GF-D8 (cell line): ENCODE measurements around the gene ADORA2A.
A peak's percentile ranks its signal among the peaks of the same experiment; 100 is the strongest.

Source experiments
- DNase-seq: peaks from one replicate; lab custom pipeline; 2025; lab: John Stamatoyannopoulos, UW

The ADORA2A gene

DNA sequence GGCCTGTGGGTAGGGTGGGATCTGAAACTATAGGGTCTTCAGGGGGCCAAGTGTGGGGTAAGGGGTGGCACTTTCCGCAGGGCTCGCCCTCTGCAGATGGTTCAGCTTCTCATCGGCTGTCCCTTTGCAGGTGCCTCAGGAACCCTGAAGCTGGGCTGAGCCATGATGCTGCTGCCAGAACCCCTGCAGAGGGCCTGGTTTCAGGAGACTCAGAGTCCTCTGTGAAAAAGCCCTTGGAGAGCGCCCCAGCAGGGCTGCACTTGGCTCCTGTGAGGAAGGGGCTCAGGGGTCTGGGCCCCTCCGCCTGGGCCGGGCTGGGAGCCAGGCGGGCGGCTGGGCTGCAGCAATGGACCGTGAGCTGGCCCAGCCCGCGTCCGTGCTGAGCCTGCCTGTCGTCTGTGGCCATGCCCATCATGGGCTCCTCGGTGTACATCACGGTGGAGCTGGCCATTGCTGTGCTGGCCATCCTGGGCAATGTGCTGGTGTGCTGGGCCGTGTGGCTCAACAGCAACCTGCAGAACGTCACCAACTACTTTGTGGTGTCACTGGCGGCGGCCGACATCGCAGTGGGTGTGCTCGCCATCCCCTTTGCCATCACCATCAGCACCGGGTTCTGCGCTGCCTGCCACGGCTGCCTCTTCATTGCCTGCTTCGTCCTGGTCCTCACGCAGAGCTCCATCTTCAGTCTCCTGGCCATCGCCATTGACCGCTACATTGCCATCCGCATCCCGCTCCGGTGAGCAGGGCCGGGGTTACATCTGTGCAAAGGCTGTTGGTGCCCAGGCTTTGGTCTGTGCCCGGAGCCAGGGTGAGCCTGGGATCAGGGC, 5.8 kb downstream of the ADORA2A start:
- DNase-seq = no peak

DNA sequence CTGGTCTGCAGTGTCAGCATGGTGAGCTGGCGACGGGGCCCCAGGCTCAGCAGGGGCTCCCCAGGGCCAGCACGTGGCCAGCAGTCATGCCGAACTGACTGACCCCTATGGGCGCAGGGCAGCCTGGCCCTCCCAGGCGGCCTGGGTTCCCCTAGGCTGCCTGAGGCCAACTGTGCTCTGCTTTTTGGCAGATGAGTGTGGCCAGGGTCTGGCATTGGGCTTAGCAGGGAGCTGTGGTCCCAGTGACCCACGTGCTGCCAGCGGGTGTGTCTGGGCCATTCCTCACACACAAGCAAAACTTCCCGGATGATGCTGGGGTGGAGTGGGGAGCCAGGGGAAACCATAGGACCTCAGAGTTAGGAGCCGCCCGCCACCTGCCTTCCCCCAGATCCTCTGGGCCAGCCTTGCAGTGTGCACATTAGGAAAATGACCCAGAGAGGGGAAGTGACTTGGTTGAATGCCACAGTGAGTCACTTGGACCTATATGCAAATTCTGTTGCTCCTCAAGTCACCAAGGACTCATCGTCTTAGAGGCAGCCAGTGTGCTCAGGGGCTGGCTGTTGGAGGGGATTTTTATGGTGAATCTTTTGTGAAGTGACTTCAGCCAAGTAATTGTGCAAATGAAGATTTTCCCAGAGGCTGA, 6.5 kb downstream of the ADORA2A start:
- DNase-seq = peak; percentile 58

- DNase-seq = peak; percentile 96
Measured at GRCh38 chr22:24434471-24435322, 7.3 kb downstream of the ADORA2A start.

DNA sequence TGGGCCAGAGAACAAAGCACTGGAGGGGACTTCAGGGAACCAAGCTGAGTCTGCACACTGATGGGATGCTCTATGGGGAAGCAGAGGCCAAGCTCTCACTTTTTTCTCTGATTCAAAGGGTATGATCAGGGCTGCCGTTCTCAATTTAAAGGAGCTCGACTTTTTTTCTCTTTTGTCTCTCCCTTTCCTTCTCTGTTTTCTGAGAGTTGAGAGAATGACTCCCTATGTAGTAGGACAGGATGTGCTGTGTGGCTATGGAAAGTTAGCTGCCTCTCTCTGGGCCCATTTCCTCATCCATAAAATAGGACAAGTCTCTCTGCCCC, 7.9 kb downstream of the ADORA2A start:
- no peak for DNase-seq

DNA sequence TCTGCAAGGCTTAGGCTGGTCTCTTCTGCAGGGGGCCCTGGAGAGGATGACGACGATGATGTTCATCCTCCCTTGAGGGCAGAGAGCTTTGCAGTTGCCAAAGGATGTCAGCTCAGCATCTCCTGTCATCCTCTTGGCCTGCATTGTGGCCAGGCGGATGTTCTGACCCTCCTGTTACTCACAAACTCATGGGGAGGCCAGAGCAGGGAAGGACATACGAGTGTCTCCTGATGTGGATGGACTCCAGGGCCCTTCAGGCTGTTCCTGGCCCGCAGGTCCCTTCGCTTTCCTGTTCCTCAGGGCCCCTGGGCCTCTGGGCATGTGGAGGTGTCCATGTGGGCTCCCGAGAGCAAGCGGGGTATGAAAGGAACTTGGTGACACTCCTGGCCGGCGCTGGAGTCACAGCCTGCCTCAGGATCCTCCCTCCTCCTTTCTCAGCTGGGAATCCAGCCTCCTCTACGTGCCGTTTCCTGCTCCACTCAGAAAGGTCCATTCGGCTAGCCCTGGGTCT, 8.5 kb downstream of the ADORA2A start:
- no peak for DNase-seq

DNA sequence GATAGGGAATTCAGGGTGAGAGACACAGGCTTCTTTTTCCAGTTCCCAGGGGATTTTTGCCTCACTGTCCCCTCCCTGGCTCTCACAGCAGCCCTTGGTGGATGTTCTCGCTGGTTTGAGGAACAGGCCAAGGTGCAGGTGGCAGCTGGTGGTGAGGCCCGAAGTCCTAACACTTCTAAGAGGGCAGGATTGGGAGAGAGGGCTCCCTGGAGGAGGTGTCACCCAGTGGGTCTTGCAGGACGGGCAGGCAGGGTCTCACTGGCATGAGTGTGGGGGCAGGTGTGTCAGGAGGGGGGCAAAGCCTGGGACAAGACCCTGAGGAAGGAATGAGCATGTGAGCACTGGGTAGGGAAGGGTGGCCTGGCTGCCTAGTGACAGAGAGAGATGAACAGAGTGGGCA, 9.2 kb downstream of the ADORA2A start:
- no peak for DNase-seq

GRCh38 chr22:24437091-24437490, 9.7 kb downstream of the ADORA2A start:
- no peak for DNase-seq

DNA sequence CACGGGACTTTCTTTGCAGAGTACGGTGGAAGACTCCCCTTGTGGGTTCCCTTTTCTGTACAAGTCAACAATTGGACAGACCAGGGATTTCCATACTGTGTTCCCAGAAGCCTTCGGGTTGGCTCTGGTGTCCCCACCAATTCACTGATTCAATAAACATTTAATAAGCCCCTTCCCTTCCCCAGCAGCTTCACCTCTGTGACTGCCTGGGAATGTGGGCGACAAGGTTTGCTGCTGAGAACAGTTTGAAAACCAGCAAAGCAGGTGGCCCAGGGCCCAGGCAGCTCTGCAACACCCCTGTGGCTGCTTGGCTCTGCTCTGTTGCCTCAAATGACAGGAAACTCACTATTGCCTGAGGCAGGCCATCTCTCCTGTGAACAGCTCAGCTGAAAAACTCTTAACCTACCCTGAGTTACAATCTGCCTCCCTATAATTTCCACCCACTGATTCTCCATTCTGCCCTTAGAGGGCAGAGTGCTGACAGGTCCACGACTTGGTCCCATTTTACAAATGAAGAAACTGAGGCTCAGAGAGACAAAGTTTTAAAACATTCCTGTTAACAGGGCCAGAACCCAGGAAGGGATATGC, 10.4 kb downstream of the ADORA2A start:
- DNase-seq = peak; percentile 12

- peak; percentile 50 for DNase-seq
Measured at GRCh38 chr22:24440270-24440717, 12.9 kb downstream of the ADORA2A start.

DNA sequence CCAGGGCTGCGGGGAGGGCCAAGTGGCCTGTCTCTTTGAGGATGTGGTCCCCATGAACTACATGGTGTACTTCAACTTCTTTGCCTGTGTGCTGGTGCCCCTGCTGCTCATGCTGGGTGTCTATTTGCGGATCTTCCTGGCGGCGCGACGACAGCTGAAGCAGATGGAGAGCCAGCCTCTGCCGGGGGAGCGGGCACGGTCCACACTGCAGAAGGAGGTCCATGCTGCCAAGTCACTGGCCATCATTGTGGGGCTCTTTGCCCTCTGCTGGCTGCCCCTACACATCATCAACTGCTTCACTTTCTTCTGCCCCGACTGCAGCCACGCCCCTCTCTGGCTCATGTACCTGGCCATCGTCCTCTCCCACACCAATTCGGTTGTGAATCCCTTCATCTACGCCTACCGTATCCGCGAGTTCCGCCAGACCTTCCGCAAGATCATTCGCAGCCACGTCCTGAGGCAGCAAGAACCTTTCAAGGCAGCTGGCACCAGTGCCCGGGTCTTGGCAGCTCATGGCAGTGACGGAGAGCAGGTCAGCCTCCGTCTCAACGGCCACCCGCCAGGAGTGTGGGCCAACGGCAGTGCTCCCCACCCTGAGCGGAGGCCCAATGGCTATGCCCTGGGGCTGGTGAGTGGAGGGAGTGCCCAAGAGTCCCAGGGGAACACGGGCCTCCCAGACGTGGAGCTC, 13.5 kb downstream of the ADORA2A start:
- no peak for DNase-seq

DNA sequence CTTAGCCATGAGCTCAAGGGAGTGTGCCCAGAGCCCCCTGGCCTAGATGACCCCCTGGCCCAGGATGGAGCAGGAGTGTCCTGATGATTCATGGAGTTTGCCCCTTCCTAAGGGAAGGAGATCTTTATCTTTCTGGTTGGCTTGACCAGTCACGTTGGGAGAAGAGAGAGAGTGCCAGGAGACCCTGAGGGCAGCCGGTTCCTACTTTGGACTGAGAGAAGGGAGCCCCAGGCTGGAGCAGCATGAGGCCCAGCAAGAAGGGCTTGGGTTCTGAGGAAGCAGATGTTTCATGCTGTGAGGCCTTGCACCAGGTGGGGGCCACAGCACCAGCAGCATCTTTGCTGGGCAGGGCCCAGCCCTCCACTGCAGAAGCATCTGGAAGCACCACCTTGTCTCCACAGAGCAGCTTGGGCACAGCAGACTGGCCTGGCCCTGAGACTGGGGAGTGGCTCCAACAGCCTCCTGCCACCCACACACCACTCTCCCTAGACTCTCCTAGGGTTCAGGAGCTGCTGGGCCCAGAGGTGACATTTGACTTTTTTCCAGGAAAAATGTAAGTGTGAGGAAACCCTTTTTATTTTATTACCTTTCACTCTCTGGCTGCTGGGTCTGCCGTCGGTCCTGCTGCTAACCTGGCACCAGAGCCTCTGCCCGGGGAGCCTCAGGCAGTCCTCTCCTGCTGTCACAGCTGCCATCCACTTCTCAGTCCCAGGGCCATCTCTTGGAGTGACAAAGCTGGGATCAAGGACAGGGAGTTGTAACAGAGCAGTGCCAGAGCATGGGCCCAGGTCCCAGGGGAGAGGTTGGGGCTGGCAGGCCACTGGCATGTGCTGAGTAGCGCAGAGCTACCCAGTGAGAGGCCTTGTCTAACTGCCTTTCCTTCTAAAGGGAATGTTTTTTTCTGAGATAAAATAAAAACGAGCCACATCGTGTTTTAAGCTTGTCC, 14.3 kb downstream of the ADORA2A start:
- DNase-seq = no peak

DNA sequence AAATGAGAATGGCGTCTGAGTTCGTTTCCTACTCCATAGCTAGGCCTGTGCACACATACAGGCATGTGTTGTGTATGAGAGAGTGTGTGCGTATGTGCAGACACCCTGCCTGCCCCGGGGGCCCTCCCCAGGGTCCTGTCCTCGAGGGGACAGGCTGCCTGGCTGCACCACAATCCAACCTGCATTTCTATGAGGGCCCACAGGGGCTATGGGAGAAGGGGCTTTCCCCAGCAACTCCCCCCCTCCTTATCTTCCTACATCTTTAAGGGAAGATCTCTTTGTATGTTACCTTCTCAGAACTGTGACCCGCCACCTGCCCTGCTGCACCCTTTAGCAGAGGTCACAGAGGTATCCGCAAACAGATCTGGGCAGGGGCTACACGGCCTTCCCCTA, 14.9 kb downstream of the ADORA2A start:
- DNase-seq = no peak

DNA sequence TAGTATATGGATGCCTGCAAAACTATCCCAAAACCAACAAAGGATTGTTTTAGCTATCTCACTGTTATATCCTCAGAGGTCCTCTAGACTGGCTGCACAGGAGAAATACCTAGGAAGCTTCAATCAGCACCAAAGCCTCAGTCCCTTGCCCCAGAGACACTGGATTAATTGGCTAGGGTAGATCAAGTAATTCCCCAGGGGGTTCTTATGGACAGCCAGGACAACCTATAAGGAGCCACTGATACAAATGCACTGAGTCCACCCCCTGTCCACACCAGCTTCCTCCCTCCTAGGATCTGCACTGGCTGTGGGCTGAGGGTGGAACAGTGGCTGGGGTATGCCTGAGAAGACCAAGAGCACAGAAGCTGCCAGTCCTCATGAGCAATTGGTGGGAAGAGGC, 16.3 kb downstream of the ADORA2A start:
- no peak for DNase-seq

DNA sequence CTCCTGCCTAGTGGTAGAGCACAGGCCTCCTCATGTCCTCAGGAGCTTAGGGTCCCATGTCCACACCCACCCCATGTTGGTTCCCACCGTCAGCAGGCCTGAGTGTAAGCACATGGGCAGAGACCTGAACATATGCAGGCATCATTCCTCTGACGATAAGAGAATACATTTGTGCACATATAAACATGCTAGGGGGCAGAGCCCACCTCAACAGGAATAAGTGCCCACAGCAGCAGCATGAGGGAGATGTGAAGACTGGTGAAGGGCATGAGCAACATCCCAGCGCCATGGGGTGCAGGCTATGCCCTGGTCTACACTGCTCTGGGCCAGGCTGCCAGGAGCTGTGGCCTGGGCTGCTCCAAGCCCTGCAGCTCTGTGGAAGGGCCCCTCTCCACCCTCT, 16.9 kb downstream of the ADORA2A start:
- DNase-seq = no peak

DNA sequence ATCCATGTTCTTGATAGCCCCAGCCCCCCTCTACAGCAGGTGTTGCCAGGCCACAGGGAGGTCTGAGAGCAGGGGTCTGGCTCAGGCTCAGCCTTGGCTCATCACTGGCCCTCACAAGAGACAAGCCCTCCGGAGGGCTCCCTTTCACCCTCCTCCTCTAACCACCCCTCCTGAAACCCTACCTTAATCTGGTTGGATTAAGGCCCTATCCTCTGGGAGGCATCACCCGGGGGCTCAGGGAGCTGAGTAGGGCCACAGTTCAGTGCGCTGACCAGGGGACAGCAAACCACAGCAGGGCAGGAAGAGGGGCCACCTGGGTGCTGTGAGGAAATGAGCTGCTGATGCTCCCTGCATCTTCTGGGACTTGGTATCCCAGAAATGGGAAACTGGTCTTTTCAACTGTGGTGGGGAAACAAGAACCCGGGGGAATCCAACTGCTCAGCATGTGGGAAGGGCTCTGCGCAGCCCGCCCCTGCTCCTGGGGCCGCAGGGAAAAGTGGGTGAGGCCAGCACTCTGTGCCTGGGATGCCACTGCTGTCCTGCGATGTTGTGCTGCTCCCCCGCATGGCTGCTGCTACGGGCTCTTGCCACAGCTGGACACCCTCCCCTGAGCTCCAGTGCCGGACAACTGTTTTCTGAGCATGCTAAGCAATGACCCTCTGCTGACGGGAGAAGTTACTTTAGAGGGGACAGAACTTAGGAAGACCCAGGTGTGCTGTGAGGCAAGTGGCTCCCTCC, 17.5 kb downstream of the ADORA2A start:
- no peak for DNase-seq

GRCh38 chr22:24445481-24446259, 18.3 kb downstream of the ADORA2A start:
- no peak for DNase-seq

DNA sequence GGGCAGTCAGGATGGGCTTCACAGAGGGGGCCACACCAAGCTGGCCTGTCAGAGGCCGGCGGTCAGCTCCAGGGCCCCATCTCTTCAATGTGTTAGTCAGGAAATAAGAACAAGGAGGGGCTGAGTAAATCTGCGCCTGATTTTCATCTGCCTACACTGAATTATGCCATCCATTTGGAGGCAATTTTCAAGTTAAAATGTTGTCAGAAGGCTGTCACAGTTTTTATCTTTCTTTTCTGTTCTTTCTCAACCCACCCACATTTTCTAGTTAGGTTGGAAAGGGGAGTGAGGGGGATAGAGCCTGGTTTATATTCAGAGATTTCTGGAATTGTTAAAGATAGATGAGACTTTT, 18.8 kb downstream of the ADORA2A start:
- no peak for DNase-seq

DNA sequence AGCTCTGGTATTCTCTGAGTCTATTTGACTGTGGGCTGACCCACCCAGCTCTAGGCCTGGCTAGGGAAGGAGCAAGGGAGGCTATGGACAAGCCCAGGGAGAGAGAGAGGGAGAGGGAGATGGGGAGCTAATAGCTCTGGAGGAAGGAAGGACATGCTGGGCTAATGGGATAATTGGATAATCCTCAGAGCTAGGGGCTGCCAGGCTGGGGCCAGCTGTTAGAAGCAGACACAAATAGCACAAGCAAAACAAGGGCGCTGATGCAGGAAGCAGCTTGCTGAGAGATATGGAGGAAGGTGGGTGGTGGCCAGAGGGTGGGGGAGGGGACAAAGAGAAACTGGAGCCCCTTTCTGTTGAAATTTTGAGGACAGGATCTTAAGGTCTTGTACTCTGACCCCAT, 23.2 kb downstream of the ADORA2A start:
- DNase-seq = no peak

GRCh38 chr22:24451162-24451561, 23.8 kb downstream of the ADORA2A start:
- no peak for DNase-seq
